ENCODE results near the gene DDX42. TPM values are rescaled to one million over a fixed set of nuclear protein-coding genes. Genes with fewer than 3 reads are reported as not detected.
A peak's percentile ranks its signal among the peaks of the same experiment; 100 is the strongest.
"Not testable (repeated sequence)": the region's sequence is repeated elsewhere in the genome, so short reads cannot be mapped to it uniquely, and the experiment has no call there.

The DDX42 gene
- total and polyA plus RNA-seq, 2 donors = 58.9 to 92.8 TPM

GRCh38 chr17:63847525-63848249, 73.7 kb downstream of the DDX42 start:
- peaks cover 1 to 12% of the 10 kb centered on the region in 2 donors for H3K9me3 ChIP-seq (ENCODE audit: control insufficient read depth in 2 of 2, insufficient read depth in 1 of 2, low read length in 1 of 2)
- DNase-seq (ENCODE audit: low read depth in 6 of 9, low spot score in 9 of 9) = no peak
- H3K27me3 ChIP-seq (ENCODE audit: control insufficient read depth in 2 of 2, insufficient read depth in 1 of 2, low read length in 1 of 2) = peaks cover 0 to 8% of the 10 kb centered on the region in 2 donors
- no peaks in the 10 kb centered on the region for H3K36me3 ChIP-seq (ENCODE audit: control insufficient read depth in 2 of 2, insufficient read depth in 2 of 2, low read length in 1 of 2)
- H3K4me1 ChIP-seq (ENCODE audit: control insufficient read depth in 2 of 2, insufficient read depth in 2 of 2, low read length in 2 of 2) = peaks cover 7 to 23% of the 10 kb centered on the region in 2 donors
- WGBS = 82% methylated on average over 3 of the region's 3 CpGs
- H3K4me3 ChIP-seq (ENCODE audit: low read length in 2 of 2) = no peak overlapping the region
- H3K27ac ChIP-seq (ENCODE audit: low read depth in 1 of 2, low read length in 1 of 2) = no peak overlapping the region

DNA sequence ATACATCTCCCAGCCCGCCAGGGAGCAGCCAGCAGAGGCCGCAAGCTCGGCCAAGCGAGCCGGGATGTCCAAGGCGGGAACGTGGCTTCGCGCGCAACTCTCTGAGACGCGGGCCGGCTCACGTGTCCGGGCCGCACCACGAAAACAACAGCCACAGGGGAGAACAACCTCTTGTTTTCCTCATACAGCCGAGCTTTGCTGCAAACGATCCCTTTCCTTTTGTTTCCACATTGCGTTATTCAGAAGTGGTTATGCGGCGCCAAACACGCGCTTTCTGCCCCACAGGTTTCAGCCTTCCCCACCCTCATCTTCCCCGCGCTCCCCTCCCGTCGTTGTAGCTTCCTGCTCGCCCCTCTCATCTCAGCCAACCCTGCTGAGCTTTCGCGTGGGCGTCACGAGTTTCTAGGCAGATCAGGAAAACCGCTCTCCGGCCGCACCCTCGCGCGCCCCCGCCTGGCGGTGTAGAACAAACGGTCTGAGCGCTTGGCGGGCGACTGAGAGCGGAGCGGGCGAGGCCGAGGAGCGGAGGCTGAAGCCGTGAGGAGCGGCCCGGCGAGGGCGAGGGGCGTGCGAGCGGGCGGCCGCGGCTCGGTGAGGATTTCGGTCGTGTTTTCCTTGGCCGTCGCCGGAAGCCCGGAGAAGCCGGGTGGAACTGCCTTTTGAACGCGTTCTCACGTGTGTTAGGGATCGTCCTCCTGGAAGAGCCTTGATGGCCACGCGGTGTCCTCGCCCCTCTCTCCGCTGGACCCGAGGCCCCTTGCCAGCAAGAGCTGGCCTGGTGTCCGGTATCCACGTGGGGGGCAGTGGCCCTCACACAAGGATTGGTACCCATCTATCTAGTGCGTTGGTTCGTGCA, 75.1 kb downstream of the DDX42 start:
- H3K9me3 ChIP-seq (ENCODE audit: control insufficient read depth in 2 of 2, insufficient read depth in 1 of 2, low read length in 1 of 2) = peaks cover 1 to 12% of the 10 kb centered on the region in 2 donors
- DNase-seq (ENCODE audit: low read depth in 6 of 9, low spot score in 9 of 9) = peak; percentile 84 to 95 (median 87)
- WGBS = 25% methylated on average over 82 of the region's 82 CpGs
- H3K27me3 ChIP-seq (ENCODE audit: control insufficient read depth in 2 of 2, insufficient read depth in 1 of 2, low read length in 1 of 2) = peaks cover 0 to 8% of the 10 kb centered on the region in 2 donors
- H3K27ac ChIP-seq (ENCODE audit: low read depth in 1 of 2, low read length in 1 of 2) = peak overlapping the region in 1 of 2 donors; percentile 72
- peaks cover 5 to 13% of the 10 kb centered on the region in 2 donors for H3K4me1 ChIP-seq (ENCODE audit: control insufficient read depth in 2 of 2, insufficient read depth in 2 of 2, low read length in 2 of 2)
- no peaks in the 10 kb centered on the region for H3K36me3 ChIP-seq (ENCODE audit: control insufficient read depth in 2 of 2, insufficient read depth in 2 of 2, low read length in 1 of 2)
- H3K4me3 ChIP-seq (ENCODE audit: low read length in 2 of 2) = peak overlapping the region; percentile 15 to 33

DNA sequence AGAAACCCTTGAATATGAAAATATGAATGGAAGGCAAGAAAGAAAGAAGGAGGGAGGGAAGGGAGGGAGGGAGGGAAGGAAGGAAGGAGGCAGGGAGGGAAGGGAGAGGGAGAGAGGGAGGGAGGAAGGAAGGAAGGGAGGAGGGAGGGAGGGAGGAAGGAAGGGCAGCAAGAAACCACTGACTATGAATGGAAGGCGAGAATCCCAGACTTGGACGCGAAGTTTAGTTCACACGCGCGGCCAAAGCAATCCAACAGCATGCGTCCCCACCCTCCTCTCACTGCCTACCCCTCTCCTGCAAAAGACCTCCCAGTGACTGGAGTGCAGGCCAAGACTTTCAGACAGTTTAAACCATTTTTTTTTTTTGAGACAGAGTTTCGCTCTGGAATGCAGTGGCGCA, 76.4 kb downstream of the DDX42 start:
- no peaks in the 10 kb centered on the region for H3K36me3 ChIP-seq (ENCODE audit: control insufficient read depth in 2 of 2, insufficient read depth in 2 of 2, low read length in 1 of 2)
- H3K4me1 ChIP-seq (ENCODE audit: control insufficient read depth in 2 of 2, insufficient read depth in 2 of 2, low read length in 2 of 2) = peaks cover 5 to 13% of the 10 kb centered on the region in 2 donors
- peaks cover 0 to 10% of the 10 kb centered on the region in 2 donors for H3K27me3 ChIP-seq (ENCODE audit: control insufficient read depth in 2 of 2, insufficient read depth in 1 of 2, low read length in 1 of 2)
- H3K4me3 ChIP-seq (ENCODE audit: low read length in 2 of 2) = no peak overlapping the region
- peaks cover 1 to 12% of the 10 kb centered on the region in 2 donors for H3K9me3 ChIP-seq (ENCODE audit: control insufficient read depth in 2 of 2, insufficient read depth in 1 of 2, low read length in 1 of 2)
- no peak overlapping the region for H3K27ac ChIP-seq (ENCODE audit: low read depth in 1 of 2, low read length in 1 of 2)
- no peak for DNase-seq (ENCODE audit: low read depth in 6 of 9, low spot score in 9 of 9)
- WGBS = 96% methylated on average over 9 of the region's 9 CpGs

DNA sequence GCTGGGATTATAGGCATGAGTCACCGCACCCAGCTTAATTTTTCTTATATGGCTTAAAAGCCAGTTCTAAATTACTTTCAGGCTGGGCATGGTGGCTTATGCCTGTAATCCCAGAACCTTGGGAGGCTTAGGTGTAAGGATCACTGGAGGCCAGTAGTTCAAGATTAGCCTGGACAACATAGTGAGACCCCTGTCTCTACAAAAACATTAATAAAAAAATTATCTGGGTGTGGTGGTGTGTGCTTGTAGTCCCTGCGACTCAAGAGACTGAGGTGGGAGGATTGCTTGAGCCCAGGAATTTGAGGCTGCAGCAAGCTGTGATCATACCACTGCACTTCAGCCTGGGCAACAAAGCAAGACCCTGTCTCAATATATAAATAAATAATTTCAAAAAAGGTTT, 79.3 kb downstream of the DDX42 start:
- H3K36me3 ChIP-seq (ENCODE audit: control insufficient read depth in 2 of 2, insufficient read depth in 2 of 2, low read length in 1 of 2) = no peaks in the 10 kb centered on the region
- peaks cover 0 to 10% of the 10 kb centered on the region in 2 donors for H3K9me3 ChIP-seq (ENCODE audit: control insufficient read depth in 2 of 2, insufficient read depth in 1 of 2, low read length in 1 of 2)
- WGBS = 98% methylated on average over 2 of the region's 2 CpGs
- H3K27me3 ChIP-seq (ENCODE audit: control insufficient read depth in 2 of 2, insufficient read depth in 1 of 2, low read length in 1 of 2) = peaks cover 0 to 10% of the 10 kb centered on the region in 2 donors
- no peak for DNase-seq (ENCODE audit: low read depth in 6 of 9, low spot score in 9 of 9)
- H3K4me3 ChIP-seq (ENCODE audit: low read length in 2 of 2) = no peak overlapping the region
- H3K4me1 ChIP-seq (ENCODE audit: control insufficient read depth in 2 of 2, insufficient read depth in 2 of 2, low read length in 2 of 2) = peaks cover 5 to 12% of the 10 kb centered on the region in 2 donors
- no peak overlapping the region for H3K27ac ChIP-seq (ENCODE audit: low read depth in 1 of 2, low read length in 1 of 2)

- Histone ChIP-seq H3K27ac (ENCODE audit: low read depth in 1 of 2, low read length in 1 of 2) (no peak overlapping the region), H3K27me3 (ENCODE audit: control insufficient read depth in 2 of 2, insufficient read depth in 1 of 2, low read length in 1 of 2) (peaks cover 0 to 3% of the 10 kb centered on the region in 2 donors), H3K36me3 (ENCODE audit: control insufficient read depth in 2 of 2, insufficient read depth in 2 of 2, low read length in 1 of 2) (no peaks in the 10 kb centered on the region), H3K4me3 (ENCODE audit: low read length in 2 of 2) (no peak overlapping the region), H3K4me1 (ENCODE audit: control insufficient read depth in 2 of 2, insufficient read depth in 2 of 2, low read length in 2 of 2) (no peaks in the 10 kb centered on the region), H3K9me3 (ENCODE audit: control insufficient read depth in 2 of 2, insufficient read depth in 1 of 2, low read length in 1 of 2) (peaks cover 0 to 2% of the 10 kb centered on the region in 2 donors)
- 98% methylated on average over 5 of the region's 5 CpGs for WGBS
- no peak for DNase-seq (ENCODE audit: low read depth in 6 of 9, low spot score in 9 of 9)
These were observed 80.7 kb downstream of the DDX42 start for GRCh38 chr17:63854709-63855108.

DNA sequence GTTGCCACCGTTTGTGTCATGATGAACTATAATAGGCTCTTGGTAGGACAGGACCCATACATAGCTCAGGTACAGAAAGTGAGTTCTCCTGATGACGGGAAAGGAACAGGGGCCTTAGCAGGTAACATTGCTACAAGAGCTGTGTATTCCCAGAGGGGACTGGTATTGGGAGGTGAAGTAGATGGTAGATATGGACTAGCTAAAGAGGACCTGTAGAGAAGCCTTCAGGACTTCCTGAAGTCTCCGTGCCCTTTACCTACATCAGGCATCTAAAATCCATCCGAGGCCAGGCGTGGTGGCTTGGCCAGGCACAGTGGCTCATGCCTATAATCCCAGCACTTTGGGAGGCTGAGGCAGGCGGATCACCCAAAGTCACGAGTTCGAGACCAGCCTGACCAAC, 81.2 kb downstream of the DDX42 start:
- H3K4me3 ChIP-seq (ENCODE audit: low read length in 2 of 2) = no peak overlapping the region
- H3K27me3 ChIP-seq (ENCODE audit: control insufficient read depth in 2 of 2, insufficient read depth in 1 of 2, low read length in 1 of 2) = peaks cover 0 to 2% of the 10 kb centered on the region in 2 donors
- WGBS = 96% methylated on average over 8 of the region's 8 CpGs
- no peak for DNase-seq (ENCODE audit: low read depth in 6 of 9, low spot score in 9 of 9)
- no peak overlapping the region for H3K27ac ChIP-seq (ENCODE audit: low read depth in 1 of 2, low read length in 1 of 2)
- no peaks in the 10 kb centered on the region for H3K9me3 ChIP-seq (ENCODE audit: control insufficient read depth in 2 of 2, insufficient read depth in 1 of 2, low read length in 1 of 2)
- H3K36me3 ChIP-seq (ENCODE audit: control insufficient read depth in 2 of 2, insufficient read depth in 2 of 2, low read length in 1 of 2) = no peaks in the 10 kb centered on the region
- no peaks in the 10 kb centered on the region for H3K4me1 ChIP-seq (ENCODE audit: control insufficient read depth in 2 of 2, insufficient read depth in 2 of 2, low read length in 2 of 2)

GRCh38 chr17:63856425-63856824, 82.5 kb downstream of the DDX42 start:
- not testable (repeated sequence) for H3K27me3 ChIP-seq (ENCODE audit: control insufficient read depth in 2 of 2, insufficient read depth in 1 of 2, low read length in 1 of 2); H3K4me3 ChIP-seq (ENCODE audit: low read length in 2 of 2); H3K9me3 ChIP-seq (ENCODE audit: control insufficient read depth in 2 of 2, insufficient read depth in 1 of 2, low read length in 1 of 2); H3K4me1 ChIP-seq (ENCODE audit: control insufficient read depth in 2 of 2, insufficient read depth in 2 of 2, low read length in 2 of 2); DNase-seq (ENCODE audit: low read depth in 6 of 9, low spot score in 9 of 9); H3K27ac ChIP-seq (ENCODE audit: low read depth in 1 of 2, low read length in 1 of 2); H3K36me3 ChIP-seq (ENCODE audit: control insufficient read depth in 2 of 2, insufficient read depth in 2 of 2, low read length in 1 of 2)
- 97% methylated on average over 8 of the region's 8 CpGs for WGBS

DNA sequence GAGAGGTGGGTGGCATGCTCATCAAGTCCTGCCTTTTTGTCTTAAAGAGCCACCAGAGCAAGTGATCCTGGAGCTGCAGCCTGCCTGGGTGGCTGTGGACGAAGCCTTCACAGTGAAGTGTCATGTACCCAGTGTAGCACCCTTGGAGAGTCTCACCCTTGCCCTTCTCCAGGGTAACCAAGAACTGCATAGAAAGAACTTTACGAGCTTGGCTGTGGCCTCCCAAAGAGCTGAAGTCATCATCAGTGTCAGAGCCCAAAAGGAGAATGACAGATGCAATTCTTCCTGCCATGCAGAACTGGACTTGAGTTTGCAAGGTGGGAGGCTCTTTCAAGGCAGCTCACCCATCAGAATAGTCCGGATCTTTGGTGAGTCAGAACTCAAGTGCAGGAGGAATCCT, 85.3 kb downstream of the DDX42 start:
- 97% methylated on average over 3 of the region's 3 CpGs for WGBS
- Histone ChIP-seq H3K4me3 (ENCODE audit: low read length in 2 of 2) (no peak overlapping the region), H3K4me1 (ENCODE audit: control insufficient read depth in 2 of 2, insufficient read depth in 2 of 2, low read length in 2 of 2) (no peaks in the 10 kb centered on the region), H3K9me3 (ENCODE audit: control insufficient read depth in 2 of 2, insufficient read depth in 1 of 2, low read length in 1 of 2) (no peaks in the 10 kb centered on the region), H3K36me3 (ENCODE audit: control insufficient read depth in 2 of 2, insufficient read depth in 2 of 2, low read length in 1 of 2) (no peaks in the 10 kb centered on the region), H3K27me3 (ENCODE audit: control insufficient read depth in 2 of 2, insufficient read depth in 1 of 2, low read length in 1 of 2) (peaks cover 0 to 2% of the 10 kb centered on the region in 2 donors), H3K27ac (ENCODE audit: low read depth in 1 of 2, low read length in 1 of 2) (no peak overlapping the region)
- DNase-seq (ENCODE audit: low read depth in 6 of 9, low spot score in 9 of 9) = no peak

- not testable (repeated sequence) for H3K36me3 ChIP-seq (ENCODE audit: control insufficient read depth in 2 of 2, insufficient read depth in 2 of 2, low read length in 1 of 2); H3K4me3 ChIP-seq (ENCODE audit: low read length in 2 of 2); H3K27me3 ChIP-seq (ENCODE audit: control insufficient read depth in 2 of 2, insufficient read depth in 1 of 2, low read length in 1 of 2); DNase-seq (ENCODE audit: low read depth in 6 of 9, low spot score in 9 of 9); H3K27ac ChIP-seq (ENCODE audit: low read depth in 1 of 2, low read length in 1 of 2); H3K9me3 ChIP-seq (ENCODE audit: control insufficient read depth in 2 of 2, insufficient read depth in 1 of 2, low read length in 1 of 2); H3K4me1 ChIP-seq (ENCODE audit: control insufficient read depth in 2 of 2, insufficient read depth in 2 of 2, low read length in 2 of 2)
- WGBS = 84% methylated on average over 7 of the region's 7 CpGs
These were observed 92.7 kb downstream of the DDX42 start for GRCh38 chr17:63866625-63867024.

Measured in thymus (tissue), 11 donors.